Stimulated activated CD8-positive, alpha-beta memory T cell treated with anti-CD3 and anti-CD28 coated beads, Interleukin-12 subunit alpha, Interleukin-12 subunit beta, amount 100 ng/mL, for 4 hours (primary cell): Measurements from ENCODE around the gene LRRC43.

Experiments used
- DNase-seq: peaks from one replicate; pipeline ENCODE4 v3.0.0-alpha.2; 2020; ENCODE audit warnings: low read depth

The LRRC43 gene

DNA sequence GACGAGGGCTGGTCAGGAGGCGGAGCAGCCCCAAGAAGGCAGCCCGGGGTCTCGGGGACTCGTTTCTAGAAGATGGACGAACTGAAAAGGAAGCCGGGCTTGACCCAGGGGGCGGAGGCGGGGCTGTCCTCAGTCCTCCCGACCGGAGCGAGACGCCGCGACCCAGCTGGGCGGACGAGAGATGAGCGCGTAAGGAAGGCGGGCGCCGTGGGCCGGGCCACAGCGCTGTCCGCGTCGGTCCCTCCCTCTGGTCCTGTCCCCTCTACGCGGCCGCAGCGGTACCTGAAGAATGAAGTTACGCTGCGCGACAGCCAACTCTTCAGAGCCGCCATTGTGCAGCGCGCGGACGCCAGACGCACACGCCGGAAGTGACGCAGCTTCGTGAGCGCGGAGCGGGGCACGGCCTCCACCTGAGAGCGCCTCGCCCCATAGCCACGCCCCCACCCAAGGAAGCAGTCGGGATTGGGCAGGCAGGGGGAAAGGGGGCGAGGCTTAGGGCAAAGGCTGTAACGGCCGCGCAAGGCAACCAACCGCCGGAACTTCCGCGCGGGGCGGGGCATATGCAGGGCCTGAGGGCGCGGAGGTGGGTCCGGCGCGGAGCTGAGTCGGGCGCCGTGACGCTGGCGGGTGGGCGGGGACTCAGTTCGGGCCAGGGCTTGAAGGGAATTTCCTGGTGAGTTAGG lies 42.9 kb downstream of the LRRC43 start, which contains the start of gene DIABLO:
TSS of gene DIABLO (minus strand) at position 370 of the 683 bp plus-strand sequence. CDS start at position 332, 38 bp downstream.
- peak; percentile 100 for DNase-seq

- DNase-seq, result no peak
Measured at GRCh38 chr12:122226366-122227125, 43.6 kb downstream of the LRRC43 start.

- peak; percentile 46 for DNase-seq
Measured at GRCh38 chr12:122227341-122227740, 44.4 kb downstream of the LRRC43 start.

- no peak for DNase-seq
Measured at GRCh38 chr12:122228092-122228491, 45.2 kb downstream of the LRRC43 start.

DNA sequence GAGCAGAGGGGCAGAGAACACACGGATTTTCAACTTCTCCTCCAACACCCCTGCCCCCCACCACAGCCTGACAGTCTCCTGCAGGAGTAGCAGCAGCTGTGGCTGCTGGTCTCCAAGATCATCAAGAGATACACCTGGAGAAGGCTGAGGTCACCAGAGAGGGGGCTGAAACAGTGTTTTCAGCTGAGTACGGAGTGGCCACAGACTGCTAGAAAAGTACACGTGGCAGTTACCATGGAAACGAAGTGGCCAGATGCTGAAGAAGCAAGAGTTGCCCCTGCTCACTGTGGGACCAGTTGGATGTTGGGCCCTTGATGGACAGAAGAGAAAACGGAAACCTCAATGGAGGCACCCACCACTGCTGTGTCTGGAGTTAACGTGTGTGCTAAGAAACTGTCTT lies 47.9 kb downstream of the LRRC43 start:
- DNase-seq, result no peak

- DNase-seq, result no peak
Measured at GRCh38 chr12:122232691-122233090, 49.8 kb downstream of the LRRC43 start.

GRCh38 chr12:122235741-122236140 lies 52.8 kb downstream of the LRRC43 start:
- no peak for DNase-seq

GRCh38 chr12:122238861-122239260 lies 55.9 kb downstream of the LRRC43 start:
- no peak for DNase-seq

GRCh38 chr12:122243965-122244364 lies 61.0 kb downstream of the LRRC43 start:
- no peak for DNase-seq

- DNase-seq, result no peak
Measured at GRCh38 chr12:122244565-122245371, 61.8 kb downstream of the LRRC43 start.

DNA sequence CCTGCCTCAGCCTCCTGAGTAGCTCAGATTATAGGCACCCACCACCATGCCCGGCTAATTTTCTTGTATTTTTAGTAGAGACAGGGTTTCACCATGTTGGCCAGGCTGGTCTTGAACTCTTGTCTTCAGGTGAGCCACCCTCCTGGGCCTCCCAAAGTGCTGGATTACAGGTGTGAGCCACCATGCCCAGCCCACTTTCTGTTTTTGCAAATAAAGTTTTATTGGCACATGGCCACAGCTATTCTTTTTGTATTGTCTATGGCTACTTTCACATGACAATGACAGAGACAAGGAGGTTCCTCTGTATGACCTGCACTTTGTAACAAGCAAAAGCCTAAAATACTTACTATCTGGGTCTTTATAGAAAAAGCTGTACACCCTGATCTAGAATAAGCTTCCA lies 62.6 kb downstream of the LRRC43 start:
- DNase-seq, result no peak

GRCh38 chr12:122250047-122250446 lies 67.1 kb downstream of the LRRC43 start:
- DNase-seq, result no peak

DNA sequence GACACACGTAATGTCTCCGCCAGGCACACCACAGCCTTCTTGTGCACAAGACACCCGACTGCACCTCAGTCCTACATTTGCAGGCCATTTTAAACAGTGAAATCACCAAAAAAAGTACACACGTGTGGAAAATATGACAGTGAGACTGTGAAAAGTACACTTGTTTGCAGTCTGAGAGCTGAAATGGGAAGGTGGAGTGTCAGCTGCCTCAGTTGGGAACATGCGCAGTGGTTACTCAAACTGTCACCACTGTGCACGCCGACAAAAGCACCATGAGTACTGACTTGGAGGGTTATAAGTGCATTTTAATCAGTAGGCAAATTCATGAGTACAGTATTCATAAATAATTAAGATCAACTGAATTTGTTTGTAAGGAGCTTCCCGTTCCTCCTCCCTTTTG lies 67.6 kb downstream of the LRRC43 start:
- DNase-seq, result no peak
